ENCODE data around the gene TBL1XR1.

- no peak for TF ChIP-seq POLR2A (IDR thresholded peaks at IDR 0.05)
- TF ChIP-seq CTCF (IDR thresholded peaks at IDR 0.05) = no peak
Measured at GRCh38 chr3:177212278-177212610, 15.0 kb upstream of the TBL1XR1 start.
